Measurements from ENCODE around the gene MYO1D. TPM values are rescaled to one million over a fixed set of nuclear protein-coding genes. Genes with fewer than 3 reads are reported as not detected.

The MYO1D gene
- total and polyA plus RNA-seq, 2 of the 13 experiments (the other 11 are each of a cell fraction or from before 2014, with no cell fraction given), result 13.2 to 17.3 TPM

GRCh38 chr17:32502710-32503109, 374.2 kb downstream of the MYO1D start:
- ChIA-PET CTCF (ENCODE audit: low intra/inter-chr PET ratio, low total read pairs) (no interaction called here), POLR2A (no interaction called here)
- no peaks in the 10 kb centered on the region for H3K79me2 ChIP-seq (ENCODE audit: insufficient read depth, low read length)
- no peak overlapping the region for H3K4me2 ChIP-seq (ENCODE audit: low read depth, low read length)
- in situ Hi-C loops (cut with HindIII; ENCODE audit: extremely low pct_ligation_motif_present, low pct_unique_long_range_greater_than_20kb) (no loop called here), intact Hi-C loops (cut with micrococcal nuclease; ENCODE audit: unreplicated experiment) (no loop called here)
- H4K20me1 ChIP-seq (ENCODE audit: insufficient read depth, low read length), result no peaks in the 10 kb centered on the region
- no peaks in the 10 kb centered on the region for H3K36me3 ChIP-seq (replicated peaks in 1 of 2; ENCODE audit: control insufficient read depth in 1 of 2, insufficient read depth in 2 of 2, low read length in 2 of 2)
- no peak overlapping the region for H3K9ac ChIP-seq (ENCODE audit: insufficient read depth, low read depth, low read length)
- H3K9me3 ChIP-seq (ENCODE audit: low read length), result no peaks in the 10 kb centered on the region
- no peak for FAIRE-seq
- no TSS peak for BruUV-seq (replicated peaks)
- DNase-seq (ENCODE audit: low spot score), result no peak
- 74% methylated on average over 10 of the region's 10 CpGs for WGBS (ENCODE audit: low lambda C conversion rate)
- no peak overlapping the region for H2AFZ ChIP-seq (ENCODE audit: low read length)
- H3K27me3 ChIP-seq (ENCODE audit: control insufficient read depth in 1 of 2, insufficient read depth in 2 of 2, low read length in 2 of 2), result no peaks in the 10 kb centered on the region
- H3K4me1 ChIP-seq (ENCODE audit: insufficient read depth, low read length), result peaks cover 16% of the 10 kb centered on the region
- ATAC-seq, result no peak
- no peak for TF ChIP-seq ZNF792 (CRISPR knock-in tag; IDR thresholded peaks at IDR 0.05)
- TF ChIP-seq FOXP1 (IDR thresholded peaks at IDR 0.05), result no peak
- no peak for TF ChIP-seq FOXP1 (CRISPR knock-in tag; IDR thresholded peaks at IDR 0.05)
- no peak for TF ChIP-seq ELF1 (CRISPR knock-in tag; IDR thresholded peaks at IDR 0.05)
- TF ChIP-seq MATR3 (CRISPR knock-in tag; IDR thresholded peaks at IDR 0.05), result no peak
- TF ChIP-seq ZNF17 (CRISPR knock-in tag; IDR thresholded peaks at IDR 0.05), result no peak
- no peak for TF ChIP-seq RBM22 (optimal IDR thresholded peaks at IDR 0.05; ENCODE audit: low read length)
- TF ChIP-seq ZBTB46 (CRISPR knock-in tag; IDR thresholded peaks at IDR 0.05; ENCODE audit: borderline replicate concordance), result no peak
- no peak for TF ChIP-seq KLF12 (CRISPR knock-in tag; IDR thresholded peaks at IDR 0.05; ENCODE audit: borderline replicate concordance)
- H3K27ac ChIP-seq (ENCODE audit: extremely low read length, insufficient read depth, low read length), result no peak overlapping the region
- no peak overlapping the region for H3K4me3 ChIP-seq (replicated peaks in 1 of 3; ENCODE audit: insufficient read depth in 1 of 3, low read depth in 2 of 3, low read length in 3 of 3)

GRCh38 chr17:32502013-32502412, 374.9 kb downstream of the MYO1D start:
- Histone ChIP-seq H3K4me2 (ENCODE audit: low read depth, low read length) (no peak overlapping the region), H3K36me3 (replicated peaks in 1 of 2; ENCODE audit: control insufficient read depth in 1 of 2, insufficient read depth in 2 of 2, low read length in 2 of 2) (no peaks in the 10 kb centered on the region), H4K20me1 (ENCODE audit: insufficient read depth, low read length) (no peaks in the 10 kb centered on the region), H3K27me3 (ENCODE audit: control insufficient read depth in 1 of 2, insufficient read depth in 2 of 2, low read length in 2 of 2) (no peaks in the 10 kb centered on the region), H3K4me1 (ENCODE audit: insufficient read depth, low read length) (peaks cover 23% of the 10 kb centered on the region), H3K27ac (ENCODE audit: extremely low read length, insufficient read depth, low read length) (no peak overlapping the region), H3K9me3 (ENCODE audit: low read length) (no peaks in the 10 kb centered on the region), H3K79me2 (ENCODE audit: insufficient read depth, low read length) (no peaks in the 10 kb centered on the region), H2AFZ (ENCODE audit: low read length) (no peak overlapping the region), H3K9ac (ENCODE audit: insufficient read depth, low read depth, low read length) (no peak overlapping the region), H3K4me3 (replicated peaks in 1 of 3; ENCODE audit: insufficient read depth in 1 of 3, low read depth in 2 of 3, low read length in 3 of 3) (no peak overlapping the region)
- intact Hi-C loops (cut with micrococcal nuclease; ENCODE audit: unreplicated experiment) (no loop called here), in situ Hi-C loops (cut with HindIII; ENCODE audit: extremely low pct_ligation_motif_present, low pct_unique_long_range_greater_than_20kb) (no loop called here)
- BruUV-seq (replicated peaks), result no TSS peak
- TF ChIP-seq ZNF703 (CRISPR knock-in tag; IDR thresholded peaks at IDR 0.05; ENCODE audit: borderline replicate concordance) (no peak), CEBPB (IDR thresholded peaks at IDR 0.05; ENCODE audit: borderline replicate concordance, low read depth, low read length) (peak; percentile 45; the same call in 1 of the 2 replicates), RORA (CRISPR knock-in tag; IDR thresholded peaks at IDR 0.05) (no peak), ZNF570 (CRISPR knock-in tag; IDR thresholded peaks at IDR 0.05; ENCODE audit: borderline replicate concordance) (no peak), HNF4A (CRISPR knock-in tag; IDR thresholded peaks at IDR 0.05) (peak; percentile 47; the same call in 1 of the 2 replicates), ZNF790 (CRISPR knock-in tag; IDR thresholded peaks at IDR 0.05; ENCODE audit: borderline replicate concordance) (no peak)
- TF ChIP-seq, protein P1, sequence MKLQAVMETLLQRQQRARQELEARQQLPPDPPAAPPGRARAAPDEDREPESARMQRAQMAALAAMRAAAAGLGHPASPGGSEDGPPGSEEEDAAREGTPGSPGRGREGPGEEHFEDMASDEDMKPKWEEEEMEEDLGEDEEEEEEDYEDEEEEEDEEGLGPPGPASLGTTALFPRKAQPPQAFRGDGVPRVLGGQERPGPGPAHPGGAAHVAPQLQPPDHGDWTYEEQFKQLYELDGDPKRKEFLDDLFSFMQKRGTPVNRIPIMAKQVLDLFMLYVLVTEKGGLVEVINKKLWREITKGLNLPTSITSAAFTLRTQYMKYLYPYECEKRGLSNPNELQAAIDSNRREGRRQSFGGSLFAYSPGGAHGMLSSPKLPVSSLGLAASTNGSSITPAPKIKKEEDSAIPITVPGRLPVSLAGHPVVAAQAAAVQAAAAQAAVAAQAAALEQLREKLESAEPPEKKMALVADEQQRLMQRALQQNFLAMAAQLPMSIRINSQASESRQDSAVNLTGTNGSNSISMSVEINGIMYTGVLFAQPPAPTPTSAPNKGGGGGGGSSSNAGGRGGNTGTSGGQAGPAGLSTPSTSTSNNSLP (IDR thresholded peaks at IDR 0.05; ENCODE audit: low read depth, low read length), result peak; percentile 71; the same call in 1 of the 2 replicates
- POLR2A ChIA-PET, result no interaction called here
- peak; percentile 24 for DNase-seq (ENCODE audit: low spot score)
- FAIRE-seq, result no peak
- ATAC-seq, result no peak
- 87% methylated on average over 3 of the region's 3 CpGs for WGBS (ENCODE audit: low lambda C conversion rate)
- CTCF ChIA-PET (ENCODE audit: low intra/inter-chr PET ratio, low total read pairs), result no interaction called here

Data from HepG2 (cell line).